Transverse colon (tissue), 4 donors: ENCODE measurements around the gene CCDC181. TPM values are rescaled to one million over a fixed set of nuclear protein-coding genes. Genes with fewer than 3 reads are reported as not detected.
A peak's percentile ranks its signal among the peaks of the same experiment; 100 is the strongest.

Experiments
- DNase-seq: peaks from one replicate; pipeline ENCODE4 v3.0.0-alpha.2; 2019
- H3K27ac ChIP-seq, 4 donors: fragments of 200-600 bp; sonication (generic); 2 replicates each; pipeline ENCODE4 v1.5.1; 2016 to 2018; ENCODE audit warnings: inconsistent platforms in 4 of 4
- H3K27me3 ChIP-seq: fragments of 200-600 bp; sonication (generic); 2 replicates; pipeline ENCODE4 v1.5.1; 2017; ENCODE audit warnings: inconsistent platforms
- H3K36me3 ChIP-seq, 4 donors: fragments of 200-600 bp; sonication (generic); 2 replicates each; pipeline ENCODE4 v1.5.1; 2017 to 2019; ENCODE audit warnings: inconsistent platforms in 4 of 4
- H3K4me1 ChIP-seq, 4 donors: fragments of 200-600 bp; sonication (generic); 2 replicates each; pipeline ENCODE4 v1.5.1; 2017 to 2020; ENCODE audit warnings: inconsistent platforms in 4 of 4
- H3K4me3 ChIP-seq, 4 donors: fragments of 200-600 bp; sonication (generic); 1 replicate in 1 of 4; 2 replicates in 3 of 4; pipeline versions ENCODE4 v1.5.1 to v1.6.1; 2017 to 2019; ENCODE audit warnings: inconsistent platforms in 4 of 4
- H3K9me3 ChIP-seq, 2 donors: fragments of 200-600 bp; sonication (generic); 2 replicates each; pipeline ENCODE4 v1.5.1; 2017 to 2019; ENCODE audit warnings: inconsistent platforms in 2 of 2
- CTCF ChIP-seq, 5 experiments: fragments of 200-600 bp in 3 of 5; fragments of 450-650 bp in 2 of 5; sonication (generic) in 3 of 5; IDR thresholded peaks; 1 replicate in 2 of 5; 2 replicates in 3 of 5; pipeline ENCODE4 v1.5.1; 2016 to 2017; ENCODE audit warnings: antibody characterized with exemption in 5 of 5, inconsistent platforms in 3 of 5, mild to moderate bottlenecking in 2 of 5, moderate library complexity in 1 of 5
- EP300 ChIP-seq: sonication (generic); formaldehyde crosslinking; IDR thresholded peaks from one replicate; pipeline ENCODE4 v1.6.1; 2017; ENCODE audit warnings: antibody characterized with exemption, low read depth
- POLR2A ChIP-seq: fragments of 450-650 bp; IDR thresholded peaks from one replicate; pipeline ENCODE4 v1.6.1; 2016; ENCODE audit warnings: antibody characterized with exemption, mild to moderate bottlenecking, moderate library complexity
- POLR2AphosphoS5 ChIP-seq, 3 donors: sonication (generic); formaldehyde crosslinking; IDR thresholded peaks; one replicate each; pipeline ENCODE4 v1.6.1; 2016; ENCODE audit warnings: antibody characterized with exemption in 3 of 3
- WGBS, 2 donors: methylation state at CpG; one replicate each; pipeline ENCODE4 v1.1.5; 2018; ENCODE audit warnings: low coverage in 1 of 2; 5-methylcytosine and 5-hydroxymethylcytosine counted together
- in situ Hi-C, 4 donors: fragments of 200-750 bp; cut with MboI; loops; one replicate each; pipeline versions ENCODE4 v1.15.0 to v1.15.1; 2017; ENCODE audit warnings: low sequenced_read_pairs in 3 of 4, low pct_ligation_motif_present in 1 of 4, low pct_unique_long_range_greater_than_20kb in 1 of 4
- intact Hi-C: fragments of 100-400 bp; cut with DNase I; formaldehyde crosslinking; loops from one replicate; pipeline ENCODE4 v1.15.1; 2023; ENCODE audit warnings: low total_unique reads
- total RNA-seq, 4 donors: library from RNA; depleted of rRNA; stranded (reverse); fragments of >200 nt; gene quantifications; one replicate each; pipeline ENCODE4 v1.1.0, GENCODE V29; 2016

Gene CCDC181
- total RNA-seq, 4 donors from 2014 or later = 0.14 to 0.95 TPM; not detected in 2

GRCh38 chr1:169462385-169462784 is 35.1 kb upstream of the CCDC181 start:
- in situ Hi-C loops (loop anchor here in 2 of 4 donors (5.0 to 10.0 kb wide), 2 partner anchors 82 to 85 kb away; no protein-coding TSS in a partner anchor), intact Hi-C loops (loop anchor here (5.0 kb wide), 1 partner anchor 80 kb away; no protein-coding TSS in a partner anchor)
- no peak for TF ChIP-seq POLR2AphosphoS5 (IDR thresholded peaks at IDR 0.05)
- Histone ChIP-seq H3K4me3 (no peak overlapping the region), H3K27me3 (peaks cover 10% of the 10 kb centered on the region), H3K27ac (no peak overlapping the region), H3K36me3 (peaks cover 0 to 4% (median 0%) of the 10 kb centered on the region in 4 donors), H3K9me3 (peaks cover 2 to 3% of the 10 kb centered on the region in 2 donors), H3K4me1 (peaks cover 0 to 5% (median 1%) of the 10 kb centered on the region in 4 donors)
- 100% methylated on average over 1 to 5 of the region's 5 CpGs for WGBS, 2 donors
- DNase-seq = no peak

GRCh38 chr1:169461390-169462000 is 34.2 kb upstream of the CCDC181 start:
- Histone ChIP-seq H3K27ac (no peak overlapping the region), H3K4me1 (peaks cover 0 to 5% (median 1%) of the 10 kb centered on the region in 4 donors), H3K36me3 (no peaks in the 10 kb centered on the region), H3K9me3 (peaks cover 6 to 12% of the 10 kb centered on the region in 2 donors), H3K4me3 (no peak overlapping the region), H3K27me3 (peaks cover 10% of the 10 kb centered on the region)
- intact Hi-C loops = loop anchor here (5.0 kb wide), 1 partner anchor 81 kb away; no protein-coding TSS in a partner anchor
- TF ChIP-seq CTCF (IDR thresholded peaks at IDR 0.05) (no peak), EP300 (no peak), POLR2A (no peak), POLR2AphosphoS5 (IDR thresholded peaks at IDR 0.05) (no peak)
- 68 to 81% methylated on average over 4 of the region's 4 CpGs for WGBS, 2 donors
- in situ Hi-C loops = loop anchor here in 2 of 4 donors (5.0 to 10.0 kb wide), 2 partner anchors 83 to 86 kb away; no protein-coding TSS in a partner anchor
- no peak for DNase-seq

GRCh38 chr1:169460191-169460833 is 33.0 kb upstream of the CCDC181 start:
- intact Hi-C loops = loop anchor here (5.0 kb wide), 1 partner anchor 82 kb away; no protein-coding TSS in a partner anchor
- peaks cover 6 to 12% of the 10 kb centered on the region in 2 donors for H3K9me3 ChIP-seq
- DNase-seq = no peak
- peaks cover 0 to 5% (median 1%) of the 10 kb centered on the region in 4 donors for H3K4me1 ChIP-seq
- 22 to 52% methylated on average over 9 to 35 of the region's 35 CpGs for WGBS, 2 donors
- TF ChIP-seq EP300 (no peak), CTCF (IDR thresholded peaks at IDR 0.05) (no peak), POLR2AphosphoS5 (IDR thresholded peaks at IDR 0.05) (no peak), POLR2A (no peak)
- H3K4me3 ChIP-seq = peak overlapping the region in 2 of 4 donors; percentile 17 to 19
- peaks cover 10% of the 10 kb centered on the region for H3K27me3 ChIP-seq
- no peaks in the 10 kb centered on the region for H3K36me3 ChIP-seq
- no peak overlapping the region for H3K27ac ChIP-seq
- in situ Hi-C loops = loop anchor here in 2 of 4 donors (5.0 to 10.0 kb wide), 2 partner anchors 84 to 87 kb away; no protein-coding TSS in a partner anchor

- 95 to 100% methylated on average over 1 of the region's 1 CpG for WGBS, 2 donors
These were observed 30.2 kb upstream of the CCDC181 start for GRCh38 chr1:169457443-169457842.

More at GRCh38 chr1:169457443-169457842, 30.2 kb upstream of the CCDC181 start:
- no peak for DNase-seq
- Histone ChIP-seq H3K36me3 (no peaks in the 10 kb centered on the region), H3K4me1 (peaks cover 0 to 5% (median 1%) of the 10 kb centered on the region in 4 donors), H3K27ac (no peak overlapping the region), H3K9me3 (peaks cover 6 to 12% of the 10 kb centered on the region in 2 donors), H3K4me3 (no peak overlapping the region), H3K27me3 (peaks cover 10% of the 10 kb centered on the region)
- intact Hi-C loops (no loop called here), in situ Hi-C loops (no loop called here)
- TF ChIP-seq POLR2A (no peak), EP300 (no peak), POLR2AphosphoS5 (IDR thresholded peaks at IDR 0.05) (no peak), CTCF (IDR thresholded peaks at IDR 0.05) (no peak)
